Measurements from ENCODE around the gene EPS8L3. TPM values are rescaled to one million over a fixed set of nuclear protein-coding genes. Genes with fewer than 3 reads are reported as not detected.

EPS8L3 gene
- total RNA-seq, 2 donors from 2014 or later: 1.1 TPM; not detected in 1

DNA sequence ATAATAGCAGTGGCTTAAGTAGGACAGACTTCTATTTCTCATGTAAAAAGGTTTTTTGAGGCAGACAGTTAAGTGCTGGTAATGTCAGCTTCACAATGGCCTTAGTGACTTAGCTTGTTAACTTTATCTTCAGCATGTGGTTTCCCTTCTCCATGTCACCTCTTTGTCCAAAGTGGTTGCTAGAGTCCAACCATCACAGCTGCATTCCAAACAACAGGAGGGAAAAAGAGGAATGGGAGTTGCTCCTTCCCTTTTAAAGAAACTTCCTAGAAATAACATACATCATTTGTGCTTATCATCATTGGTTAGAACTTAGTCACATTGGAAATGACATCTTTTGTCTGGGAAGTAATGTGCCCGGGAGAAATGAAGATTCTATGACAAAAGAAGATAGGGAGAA is 41.8 kb downstream of the EPS8L3 start:
- H3K9me3 ChIP-seq: no peaks in the 10 kb centered on the region
- no peak overlapping the region for H3K4me3 ChIP-seq
- H3K36me3 ChIP-seq: no peaks in the 10 kb centered on the region
- TF ChIP-seq CTCF (IDR thresholded peaks at IDR 0.05): no peak
- H3K27ac ChIP-seq: no peak overlapping the region
- no peak for ATAC-seq (ENCODE audit: insufficient number of reproducible peaks, low FRiP score, low read depth)
- no peaks in the 10 kb centered on the region for H3K27me3 ChIP-seq (replicated peaks; ENCODE audit: insufficient read depth)
- no peaks in the 10 kb centered on the region for H3K4me1 ChIP-seq (ENCODE audit: control insufficient read depth in 1 of 2, low read depth in 2 of 2)
- no peak for DNase-seq (ENCODE audit: low spot score)

- H3K4me3 ChIP-seq: no peak overlapping the region
- no peaks in the 10 kb centered on the region for H3K9me3 ChIP-seq
- no peak for TF ChIP-seq CTCF (IDR thresholded peaks at IDR 0.05)
- ATAC-seq (ENCODE audit: insufficient number of reproducible peaks, low FRiP score, low read depth) (no peak), DNase-seq (ENCODE audit: low spot score) (no peak)
- H3K4me1 ChIP-seq (ENCODE audit: control insufficient read depth in 1 of 2, low read depth in 2 of 2): no peaks in the 10 kb centered on the region
- no peaks in the 10 kb centered on the region for H3K36me3 ChIP-seq
- H3K27me3 ChIP-seq (replicated peaks; ENCODE audit: insufficient read depth): no peaks in the 10 kb centered on the region
- no peak overlapping the region for H3K27ac ChIP-seq
These were observed 42.7 kb downstream of the EPS8L3 start for GRCh38 chr1:109721042-109721441.

GRCh38 chr1:109719337-109719837 is 44.3 kb downstream of the EPS8L3 start:
- Histone ChIP-seq H3K36me3 (no peaks in the 10 kb centered on the region), H3K27ac (no peak overlapping the region), H3K9me3 (no peaks in the 10 kb centered on the region), H3K4me1 (ENCODE audit: control insufficient read depth in 1 of 2, low read depth in 2 of 2) (no peaks in the 10 kb centered on the region), H3K27me3 (replicated peaks; ENCODE audit: insufficient read depth) (no peaks in the 10 kb centered on the region), H3K4me3 (no peak overlapping the region)
- TF ChIP-seq CTCF (IDR thresholded peaks at IDR 0.05): no peak
- no peak for DNase-seq (ENCODE audit: low spot score)
- ATAC-seq (ENCODE audit: insufficient number of reproducible peaks, low FRiP score, low read depth): no peak

GRCh38 chr1:109718495-109718894 is 45.2 kb downstream of the EPS8L3 start:
- Histone ChIP-seq H3K36me3 (no peaks in the 10 kb centered on the region), H3K4me3 (no peak overlapping the region), H3K27ac (no peak overlapping the region), H3K9me3 (no peaks in the 10 kb centered on the region), H3K27me3 (replicated peaks; ENCODE audit: insufficient read depth) (no peaks in the 10 kb centered on the region), H3K4me1 (ENCODE audit: control insufficient read depth in 1 of 2, low read depth in 2 of 2) (no peaks in the 10 kb centered on the region)
- ATAC-seq (ENCODE audit: insufficient number of reproducible peaks, low FRiP score, low read depth) (no peak), DNase-seq (ENCODE audit: low spot score) (no peak)
- TF ChIP-seq CTCF (IDR thresholded peaks at IDR 0.05): no peak

- no peaks in the 10 kb centered on the region for H3K9me3 ChIP-seq
- H3K27me3 ChIP-seq (replicated peaks; ENCODE audit: insufficient read depth): no peaks in the 10 kb centered on the region
- no peak overlapping the region for H3K27ac ChIP-seq
- ATAC-seq (ENCODE audit: insufficient number of reproducible peaks, low FRiP score, low read depth) (no peak), DNase-seq (ENCODE audit: low spot score) (no peak)
- no peaks in the 10 kb centered on the region for H3K36me3 ChIP-seq
- no peak overlapping the region for H3K4me3 ChIP-seq
- TF ChIP-seq CTCF (IDR thresholded peaks at IDR 0.05): no peak
- no peaks in the 10 kb centered on the region for H3K4me1 ChIP-seq (ENCODE audit: control insufficient read depth in 1 of 2, low read depth in 2 of 2)
These were observed 46.0 kb downstream of the EPS8L3 start for GRCh38 chr1:109717729-109718128.

Data from thoracic aorta (tissue), 2 donors.